Limb (tissue), 2 donors: Measurements from ENCODE around the gene PCDHGA9.
"Not testable (repeated sequence)": the region's sequence is repeated elsewhere in the genome, so short reads cannot be mapped to it uniquely, and the experiment has no call there.

ENCODE experiments used
- DNase-seq, 2 donors: peaks; one replicate each; pipeline ENCODE4 v3.0.0-alpha.2; 2016; ENCODE audit errors: extremely low spot score in 2 of 2

Gene PCDHGA9

GRCh38 chr5:141413540-141414069, 11.0 kb downstream of the PCDHGA9 start:
- no peak for DNase-seq

GRCh38 chr5:141414548-141415274, 12.1 kb downstream of the PCDHGA9 start:
- DNase-seq: not testable (repeated sequence)

- not testable (repeated sequence) for DNase-seq
Measured at GRCh38 chr5:141415275-141415618, 12.7 kb downstream of the PCDHGA9 start.

GRCh38 chr5:141417494-141418172, 15.1 kb downstream of the PCDHGA9 start, which contains the start of gene PCDHGB7:
TSS of gene PCDHGB7 (plus strand) at chr5:141417677. CDS start at chr5:141417860, 183 bp downstream.
- DNase-seq: peak; percentile 44 to 67

- DNase-seq: no peak
Measured at GRCh38 chr5:141419074-141419880, 16.7 kb downstream of the PCDHGA9 start.

- DNase-seq: no peak
Measured at GRCh38 chr5:141420855-141421488, 18.4 kb downstream of the PCDHGA9 start, which contains the start of gene PCDHGA11. TSS of gene PCDHGA11 (plus strand) at chr5:141421051. CDS start at chr5:141421228, 177 bp downstream.

GRCh38 chr5:141421489-141421855, 18.9 kb downstream of the PCDHGA9 start:
- no peak for DNase-seq

- DNase-seq: no peak
Measured at GRCh38 chr5:141422742-141423291, 20.2 kb downstream of the PCDHGA9 start.

- DNase-seq: no peak
Measured at GRCh38 chr5:141427783-141428426, 25.3 kb downstream of the PCDHGA9 start.

- DNase-seq: no peak
Measured at GRCh38 chr5:141430332-141431113, 27.9 kb downstream of the PCDHGA9 start, which contains the start of gene PCDHGA12. TSS of gene PCDHGA12 (plus strand) at chr5:141430507. CDS start at chr5:141430760, 253 bp downstream.

- DNase-seq: no peak
Measured at GRCh38 chr5:141431286-141431685, 28.7 kb downstream of the PCDHGA9 start.

GRCh38 chr5:141432308-141432707, 29.7 kb downstream of the PCDHGA9 start:
- DNase-seq: not testable (repeated sequence)

GRCh38 chr5:141432726-141433125, 30.1 kb downstream of the PCDHGA9 start:
- not testable (repeated sequence) for DNase-seq

GRCh38 chr5:141434006-141434405, 31.4 kb downstream of the PCDHGA9 start:
- no peak for DNase-seq

GRCh38 chr5:141437221-141437620, 34.6 kb downstream of the PCDHGA9 start:
- no peak for DNase-seq

- no peak for DNase-seq
Measured at GRCh38 chr5:141439411-141440141, 37.0 kb downstream of the PCDHGA9 start.

GRCh38 chr5:141440341-141440740, 37.8 kb downstream of the PCDHGA9 start:
- DNase-seq: no peak

- no peak for DNase-seq
Measured at GRCh38 chr5:141441571-141442170, 39.1 kb downstream of the PCDHGA9 start.
